ENCODE measurements around the gene C6orf136. TPM values are rescaled to one million over a fixed set of nuclear protein-coding genes. Genes with fewer than 3 reads are reported as not detected.
"Not testable (repeated sequence)": the region's sequence is repeated elsewhere in the genome, so short reads cannot be mapped to it uniquely, and the experiment has no call there.

The C6orf136 gene
- total RNA-seq, 2 experiments from 2014 or later: 33.6 TPM

DNA sequence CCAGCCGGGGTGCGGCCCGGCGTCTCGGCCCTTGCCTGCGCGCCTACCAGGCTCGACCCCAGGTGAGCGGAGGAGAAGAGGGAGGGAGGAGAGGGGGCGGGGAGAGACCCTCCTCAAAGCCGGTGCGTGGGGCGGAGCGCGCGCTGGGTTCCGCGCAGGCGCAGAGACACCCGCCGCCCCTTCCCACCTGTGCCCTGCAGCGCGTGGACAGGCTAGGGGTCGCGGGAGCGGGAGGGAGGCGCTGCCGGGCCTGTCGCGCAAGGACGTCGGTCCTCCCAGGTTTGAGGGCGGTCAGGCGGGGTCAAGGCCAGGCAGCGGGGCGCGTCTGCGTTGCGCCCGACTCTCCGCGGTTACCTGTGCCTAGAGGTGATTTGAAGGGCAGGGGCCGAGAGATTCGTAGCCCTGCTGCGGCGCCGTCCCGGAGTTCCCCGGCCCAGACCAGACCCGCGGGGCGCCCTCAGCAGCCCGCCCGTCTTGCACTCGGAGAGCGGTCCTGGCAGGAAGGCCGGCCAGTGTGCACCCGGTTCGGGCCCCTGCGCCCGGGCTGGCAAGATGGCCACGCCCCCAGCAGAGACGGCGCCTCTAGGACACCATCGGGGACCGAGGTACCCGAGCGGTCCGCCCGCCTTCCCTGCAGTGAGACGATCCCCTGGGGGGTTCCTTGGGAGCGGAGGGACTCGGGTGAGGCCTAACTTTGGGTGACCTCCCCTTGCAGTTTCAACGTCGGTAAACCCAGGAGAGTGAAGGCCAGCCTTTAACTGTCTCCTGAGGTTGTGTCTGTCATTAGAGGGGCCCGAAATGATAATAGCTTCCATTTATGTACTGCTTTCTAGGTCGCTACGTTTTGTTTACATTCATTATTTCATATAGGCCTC, 546 bp downstream of the C6orf136 start:
- intact Hi-C loops (cut with micrococcal nuclease): loop anchor here (1.0 to 2.0 kb wide), 5 partner anchors 21 to 74 kb away; partner anchors contain the start of genes ATAT1, DHX16, MRPS18B and PPP1R10
- DNase-seq: peak; percentile 80
- Mint-ChIP-seq H3K4me3 (peak overlapping the region; percentile 85), H3K9me3 (no peaks in the 10 kb centered on the region), H3K4me1 (ENCODE audit: low read depth) (peaks cover 20% of the 10 kb centered on the region), H3K27me3 (ENCODE audit: low read depth) (no peaks in the 10 kb centered on the region), H3K36me3 (ENCODE audit: low read depth) (peaks cover 5% of the 10 kb centered on the region), H3K27ac (peak overlapping the region; percentile 86)
- CTCF ChIA-PET: interaction anchor here (1.5 kb wide), 1 partner anchor 194 kb away, joined by 3 read pairs; no protein-coding TSS in a partner anchor

GRCh38 chr6:30651143-30651542, 4.2 kb downstream of the C6orf136 start:
- Mint-ChIP-seq H3K27ac (no peak overlapping the region), H3K4me3 (no peak overlapping the region), H3K27me3 (ENCODE audit: low read depth) (no peaks in the 10 kb centered on the region), H3K36me3 (ENCODE audit: low read depth) (peaks cover 12% of the 10 kb centered on the region), H3K4me1 (ENCODE audit: low read depth) (peaks cover 15% of the 10 kb centered on the region), H3K9me3 (no peaks in the 10 kb centered on the region)
- CTCF ChIA-PET: interaction anchor here (1.1 kb wide), 1 partner anchor 10 kb away, joined by 4 read pairs; no protein-coding TSS in a partner anchor
- intact Hi-C loops (cut with micrococcal nuclease): no loop called here
- DNase-seq: no peak

DNA sequence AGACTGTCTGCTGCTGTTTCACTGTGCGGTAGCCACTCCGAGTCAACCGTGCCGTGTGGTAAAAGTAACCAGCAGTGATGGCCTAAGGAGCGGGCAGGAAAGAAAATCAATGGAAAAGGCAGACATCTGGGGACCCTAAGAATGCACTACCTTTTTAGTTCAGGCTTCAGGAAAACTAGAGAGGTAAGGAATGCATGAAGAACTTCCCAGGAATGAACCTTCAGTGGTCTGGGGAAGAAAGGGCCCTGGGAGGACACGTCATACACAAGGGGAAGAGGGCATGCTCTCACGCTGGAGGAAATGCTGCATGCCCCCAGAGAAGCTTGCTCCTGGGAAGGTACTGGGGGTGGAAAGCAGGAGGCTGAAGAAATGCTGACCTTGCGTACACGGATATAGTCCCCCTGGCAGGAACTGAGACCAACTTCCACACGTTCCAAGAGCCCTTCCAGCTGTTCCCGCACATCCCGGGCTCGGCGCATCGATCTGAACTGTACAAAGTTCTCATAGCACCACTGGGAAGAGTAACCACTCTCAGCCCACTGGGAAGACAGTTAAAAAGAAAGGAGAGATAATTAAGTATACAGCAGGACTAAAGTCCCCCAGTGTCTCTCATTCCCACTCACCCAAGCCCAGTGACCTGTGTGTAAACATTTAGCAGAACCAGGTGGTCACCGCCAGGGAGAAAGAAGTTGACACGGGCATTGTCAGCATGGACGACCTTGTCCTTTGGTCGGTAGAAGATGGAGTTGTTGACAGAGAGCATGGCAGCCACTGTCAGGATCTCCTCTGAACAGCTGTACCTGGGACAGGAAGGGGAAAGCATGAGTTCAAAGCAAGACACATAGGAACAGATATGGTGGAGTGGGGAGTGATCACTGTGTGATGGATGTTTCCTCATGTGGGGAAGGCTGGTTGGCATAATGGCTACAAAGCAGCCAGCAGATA, 8.1 kb downstream of the C6orf136 start:
- Mint-ChIP-seq H3K9me3 (no peaks in the 10 kb centered on the region), H3K36me3 (ENCODE audit: low read depth) (peaks cover 21% of the 10 kb centered on the region), H3K27ac (no peak overlapping the region), H3K27me3 (ENCODE audit: low read depth) (no peaks in the 10 kb centered on the region), H3K4me3 (no peak overlapping the region), H3K4me1 (ENCODE audit: low read depth) (no peaks in the 10 kb centered on the region)
- no peak for DNase-seq
- intact Hi-C loops (cut with micrococcal nuclease): no loop called here
- CTCF ChIA-PET: no interaction called here

DNA sequence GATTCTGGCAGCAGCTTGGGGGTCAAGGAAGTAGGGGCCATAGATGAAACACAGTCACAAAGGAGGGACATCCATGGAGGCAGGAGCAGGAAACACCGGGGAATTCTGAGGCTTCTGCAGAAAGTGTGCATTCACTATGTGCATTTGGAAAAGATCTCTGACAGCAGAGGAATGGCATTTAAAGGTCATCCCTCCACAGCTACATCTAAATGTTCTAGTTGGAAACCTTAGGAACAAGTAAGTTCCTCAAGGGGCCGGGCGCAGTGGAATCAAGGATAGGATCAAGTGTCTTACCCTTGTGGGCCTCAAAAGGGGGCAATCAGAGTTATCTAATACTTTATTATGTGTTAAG, 8.8 kb downstream of the C6orf136 start:
- CTCF ChIA-PET: no interaction called here
- intact Hi-C loops (cut with micrococcal nuclease): no loop called here

GRCh38 chr6:30656513-30656912, 9.6 kb downstream of the C6orf136 start:
- CTCF ChIA-PET: no interaction called here
- intact Hi-C loops (cut with micrococcal nuclease): no loop called here
- H3K27ac Mint-ChIP-seq: no peak overlapping the region
- DNase-seq: no peak
- no peaks in the 10 kb centered on the region for H3K9me3 Mint-ChIP-seq
- peaks cover 21% of the 10 kb centered on the region for H3K36me3 Mint-ChIP-seq (ENCODE audit: low read depth)
- H3K27me3 Mint-ChIP-seq (ENCODE audit: low read depth): no peaks in the 10 kb centered on the region
- no peak overlapping the region for H3K4me3 Mint-ChIP-seq
- no peaks in the 10 kb centered on the region for H3K4me1 Mint-ChIP-seq (ENCODE audit: low read depth)

More for the DNA sequence above, 8.8 kb downstream of the C6orf136 start:
- H3K27me3 Mint-ChIP-seq (ENCODE audit: low read depth): no peaks in the 10 kb centered on the region
- H3K36me3 Mint-ChIP-seq (ENCODE audit: low read depth): peaks cover 23% of the 10 kb centered on the region
- no peaks in the 10 kb centered on the region for H3K4me1 Mint-ChIP-seq (ENCODE audit: low read depth)
- H3K27ac Mint-ChIP-seq: no peak overlapping the region
- H3K9me3 Mint-ChIP-seq: no peaks in the 10 kb centered on the region
- H3K4me3 Mint-ChIP-seq: no peak overlapping the region
- DNase-seq: no peak

DNA sequence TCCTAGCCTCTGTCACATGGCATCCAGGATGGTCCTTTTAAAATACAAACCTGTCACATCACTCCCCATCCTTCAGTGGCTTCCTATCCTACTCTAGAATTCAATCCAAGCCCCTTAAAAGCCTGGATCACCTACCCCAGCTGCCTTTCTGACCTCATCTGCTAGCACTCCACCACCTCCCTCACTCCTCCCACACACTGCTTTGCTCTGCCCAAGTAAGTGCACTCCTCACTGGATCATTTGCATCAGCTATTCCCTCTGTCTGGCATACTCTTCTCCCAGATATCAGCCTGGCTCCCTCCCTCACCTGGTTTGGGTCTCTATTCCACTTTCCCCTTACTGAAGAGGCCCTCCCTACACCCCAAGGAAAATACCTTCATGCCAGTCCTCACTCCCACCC, 10.5 kb downstream of the C6orf136 start:
- H3K4me3 Mint-ChIP-seq: no peak overlapping the region
- H3K4me1 Mint-ChIP-seq (ENCODE audit: low read depth): no peaks in the 10 kb centered on the region
- H3K36me3 Mint-ChIP-seq (ENCODE audit: low read depth): peaks cover 31% of the 10 kb centered on the region
- CTCF ChIA-PET: no interaction called here
- H3K27me3 Mint-ChIP-seq (ENCODE audit: low read depth): no peaks in the 10 kb centered on the region
- H3K9me3 Mint-ChIP-seq: no peaks in the 10 kb centered on the region
- intact Hi-C loops (cut with micrococcal nuclease): no loop called here
- no peak for DNase-seq
- no peak overlapping the region for H3K27ac Mint-ChIP-seq

DNA sequence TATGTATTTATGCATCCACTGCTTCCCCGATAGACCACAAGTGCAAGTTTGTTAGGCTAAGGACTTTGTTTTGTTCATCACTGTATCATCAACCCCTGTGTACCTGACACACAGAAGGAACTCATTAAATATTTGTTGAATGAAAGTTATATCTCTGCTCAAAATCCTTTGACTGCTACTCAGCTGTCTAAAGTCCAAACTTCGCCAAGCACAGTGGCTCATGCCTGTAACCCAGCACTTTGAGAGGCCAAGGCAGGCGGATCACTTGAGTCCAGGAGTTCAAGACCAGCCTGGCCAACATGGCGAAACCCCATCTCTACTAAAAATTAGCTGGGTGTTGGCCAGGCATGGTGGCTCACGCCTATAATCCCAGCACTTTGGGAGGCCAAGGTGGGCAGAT, 11.0 kb downstream of the C6orf136 start:
- CTCF ChIA-PET: interaction anchor here (1.1 kb wide), 1 partner anchor 116 kb away, joined by 3 read pairs; no protein-coding TSS in a partner anchor
- H3K9me3 Mint-ChIP-seq; H3K27ac Mint-ChIP-seq; H3K4me3 Mint-ChIP-seq; H3K27me3 Mint-ChIP-seq (ENCODE audit: low read depth); H3K4me1 Mint-ChIP-seq (ENCODE audit: low read depth); intact Hi-C loops (cut with micrococcal nuclease); DNase-seq: not testable (repeated sequence)
- peaks cover 34% of the 10 kb centered on the region for H3K36me3 Mint-ChIP-seq (ENCODE audit: low read depth)

DNA sequence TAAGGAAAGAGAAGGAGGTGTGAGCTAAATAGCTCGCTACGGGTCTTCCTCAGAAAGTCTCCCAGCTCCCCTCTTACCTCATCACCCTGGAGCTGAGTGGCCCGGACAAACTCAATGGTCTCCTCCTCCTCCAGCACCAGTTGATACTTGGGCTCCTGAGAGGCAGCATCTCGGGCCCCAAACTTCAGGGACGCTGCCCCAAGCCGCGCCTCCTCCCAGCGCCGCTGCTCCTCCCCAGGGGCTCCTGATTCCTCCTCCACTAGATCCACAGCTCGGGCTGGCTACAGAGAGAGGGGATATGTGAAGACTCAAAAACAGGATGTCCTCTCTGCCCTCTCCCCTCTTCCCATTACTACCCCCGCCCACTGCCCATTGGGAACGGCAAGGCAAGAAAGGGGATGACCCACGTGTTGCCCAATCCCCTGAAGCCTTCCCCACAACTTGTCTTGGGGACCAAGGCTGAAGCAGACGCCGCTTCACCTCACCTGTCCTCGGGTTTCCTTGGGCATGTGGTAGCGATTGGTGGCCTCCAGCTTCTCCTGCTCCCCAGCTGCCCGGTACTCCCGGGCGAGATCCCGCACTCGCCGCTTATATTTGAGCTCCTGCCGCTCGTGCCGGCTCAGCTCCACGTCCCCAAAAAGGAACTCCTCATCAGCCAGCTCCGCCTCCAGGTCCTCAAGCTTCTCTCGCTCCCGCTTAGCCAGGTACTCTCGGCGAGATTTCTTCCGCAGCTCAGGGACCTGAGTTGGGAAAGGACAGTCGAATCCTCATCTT, 18.2 kb downstream of the C6orf136 start:
- intact Hi-C loops (cut with micrococcal nuclease): no loop called here
- H3K4me3 Mint-ChIP-seq: no peak overlapping the region
- H3K4me1 Mint-ChIP-seq (ENCODE audit: low read depth): peaks cover 10% of the 10 kb centered on the region
- no peaks in the 10 kb centered on the region for H3K27me3 Mint-ChIP-seq (ENCODE audit: low read depth)
- H3K27ac Mint-ChIP-seq: no peak overlapping the region
- peaks cover 36% of the 10 kb centered on the region for H3K36me3 Mint-ChIP-seq (ENCODE audit: low read depth)
- CTCF ChIA-PET: interaction anchor here (1.1 kb wide), 2 partner anchors 66 to 94 kb away, joined by 3 to 4 read pairs; no protein-coding TSS in a partner anchor
- DNase-seq: no peak
- H3K9me3 Mint-ChIP-seq: no peaks in the 10 kb centered on the region

- Mint-ChIP-seq H3K27ac (peak overlapping the region; percentile 71), H3K4me1 (ENCODE audit: low read depth) (peaks cover 17% of the 10 kb centered on the region), H3K36me3 (ENCODE audit: low read depth) (peaks cover 36% of the 10 kb centered on the region)
- H3K9me3 Mint-ChIP-seq; intact Hi-C loops (cut with micrococcal nuclease); H3K4me3 Mint-ChIP-seq; H3K27me3 Mint-ChIP-seq (ENCODE audit: low read depth): not testable (repeated sequence)
- CTCF ChIA-PET: interaction anchor here (0.9 kb wide), 1 partner anchor 64 kb away, joined by 3 read pairs; no protein-coding TSS in a partner anchor
- DNase-seq: peak; percentile 50
These were observed 19.4 kb downstream of the C6orf136 start for GRCh38 chr6:30666300-30666699.

GRCh38 chr6:30670760-30671527, 24.0 kb downstream of the C6orf136 start:
- no peak overlapping the region for H3K27ac Mint-ChIP-seq
- no peaks in the 10 kb centered on the region for H3K9me3 Mint-ChIP-seq
- H3K4me1 Mint-ChIP-seq (ENCODE audit: low read depth): peaks cover 32% of the 10 kb centered on the region
- H3K36me3 Mint-ChIP-seq (ENCODE audit: low read depth): peaks cover 9% of the 10 kb centered on the region
- CTCF ChIA-PET: interaction anchor here (2.3 to 13.4 kb wide), 3 partner anchors 10 to 59 kb away, joined by 8 to 346 read pairs (median 13); partner anchors contain the start of gene TUBB
- no peaks in the 10 kb centered on the region for H3K27me3 Mint-ChIP-seq (ENCODE audit: low read depth)
- peak overlapping the region; percentile 64 for H3K4me3 Mint-ChIP-seq
- intact Hi-C loops (cut with micrococcal nuclease): no loop called here
- DNase-seq: no peak

All from activated naive CD4-positive, alpha-beta T cell treated with anti-CD3 and anti-CD28 coated beads for 36 hours (primary cell).